HepG2 (cell line): Measurements from ENCODE around the gene UNG. TPM values are rescaled to one million over a fixed set of nuclear protein-coding genes. Genes with fewer than 3 reads are reported as not detected.

ENCODE experiments used
- AHDC1 ChIP-seq: sonication (generic); formaldehyde crosslinking; IDR thresholded peaks from 2 replicates; pipeline ENCODE4 v1.5.1; 2020; ENCODE audit warnings: mild to moderate bottlenecking, missing genetic modification reagents, borderline replicate concordance
- BRD4 ChIP-seq: sonication (generic); formaldehyde crosslinking; IDR thresholded peaks from 2 replicates; pipeline ENCODE4 v1.4.0; 2020; ENCODE audit warnings: missing genetic modification reagents
- EED ChIP-seq: sonication (generic); formaldehyde crosslinking; IDR thresholded peaks from 2 replicates; pipeline ENCODE4 v1.5.0; 2020; ENCODE audit warnings: mild to moderate bottlenecking, missing genetic modification reagents
- FOXK2 ChIP-seq: fragments of 450-650 bp; IDR thresholded peaks from 2 replicates; pipeline ENCODE4 v1.6.1; 2016
- GZF1 ChIP-seq: sonication (generic); formaldehyde crosslinking; IDR thresholded peaks from 2 replicates; pipeline ENCODE4 v1.5.1; 2020; ENCODE audit warnings: mild to moderate bottlenecking, missing genetic modification reagents
- HIVEP1 ChIP-seq: sonication (generic); formaldehyde crosslinking; IDR thresholded peaks from 2 replicates; pipeline ENCODE4 v1.4.0; 2020; ENCODE audit warnings: mild to moderate bottlenecking, missing genetic modification reagents
- KAT7 ChIP-seq: IDR thresholded peaks from 2 replicates; pipeline ENCODE4 v1.6.1; 2018; ENCODE audit warnings: borderline replicate concordance, missing compliant biosample characterization
- LRRFIP1 ChIP-seq: sonication (generic); formaldehyde crosslinking; conservative IDR thresholded peaks from 2 replicates; pipeline ENCODE4 v1.4.0; 2020; ENCODE audit warnings: missing genetic modification reagents
- MIER2 ChIP-seq: IDR thresholded peaks from 2 replicates; pipeline ENCODE4 v1.6.1; 2016; ENCODE audit warnings: missing biosample characterization, missing genetic modification reagents
- MXD1 ChIP-seq: sonication (generic); formaldehyde crosslinking; IDR thresholded peaks from 2 replicates; pipeline ENCODE4 v1.4.0; 2020; ENCODE audit warnings: mild to moderate bottlenecking, missing genetic modification reagents
- RBFOX2 ChIP-seq: fragments of 200-400 bp; formaldehyde crosslinking; IDR thresholded peaks from 2 replicates; pipeline ENCODE4 v1.6.1; 2017; ENCODE audit warnings: low read depth, mild to moderate bottlenecking, low read length
- SOX13 ChIP-seq, 3 experiments: fragments of 450-650 bp in 1 of 3; sonication (generic) in 1 of 3; formaldehyde crosslinking in 1 of 3; IDR thresholded peaks in 2 of 3; conservative IDR thresholded peaks in 1 of 3; 2 replicates each; pipeline versions ENCODE4 v1.5.0 to v1.6.1; 2016 to 2020; ENCODE audit warnings: antibody characterized with exemption in 1 of 3, mild to moderate bottlenecking in 1 of 3, missing compliant biosample characterization in 1 of 3, missing genetic modification reagents in 1 of 3, moderate library complexity in 1 of 3
- USF2 ChIP-seq, 2 experiments: sonication (generic) in 1 of 2; formaldehyde crosslinking in 1 of 2; IDR thresholded peaks; 2 replicates each; pipeline versions ENCODE4 v1.5.1 to v1.6.1; 2011 to 2020; ENCODE audit warnings: borderline replicate concordance in 1 of 2, low read depth in 1 of 2, low read length in 1 of 2, mild to moderate bottlenecking in 1 of 2, missing genetic modification reagents in 1 of 2, moderate library complexity in 1 of 2
- ZNF101 ChIP-seq: sonication (generic); formaldehyde crosslinking; IDR thresholded peaks from 2 replicates; pipeline ENCODE4 v1.4.0; 2020; ENCODE audit warnings: mild to moderate bottlenecking, low read depth, missing genetic modification reagents, borderline replicate concordance
- ZSCAN12 ChIP-seq: sonication (generic); formaldehyde crosslinking; IDR thresholded peaks from 2 replicates; pipeline ENCODE4 v1.9.0; 2021; ENCODE audit warnings: mild to moderate bottlenecking, missing genetic modification reagents
- ZSCAN30 ChIP-seq: sonication (generic); formaldehyde crosslinking; IDR thresholded peaks from 2 replicates; pipeline ENCODE4 v1.5.0; 2020; ENCODE audit warnings: mild to moderate bottlenecking, missing genetic modification reagents
- polyA plus RNA-seq, 8 experiments: library from polyadenylated mRNA; depleted of rRNA in 3 of 8; stranded (reverse) in 7 of 8; unstranded in 1 of 8; fragments of >200 nt; fragmentation: Illumina TruSeq in 4 of 8; extraction: Trizol in 4 of 8; gene quantifications; 2 replicates each; pipeline versions ENCODE4 v1.2.1 to v1.2.3, GENCODE V29; 2011 to 2016; ENCODE audit warnings: low read depth in 4 of 8, missing spikeins in 1 of 8, mixed read lengths in 1 of 8; ENCODE audit not compliant: insufficient read depth in 1 of 8
- total RNA-seq, 5 experiments: library from RNA; depleted of rRNA; stranded (reverse); fragments of >200 nt; fragmentation: Illumina TruSeq; extraction: Trizol; gene quantifications; 2 replicates each; pipeline ENCODE4 v1.2.3, GENCODE V29; 2016; ENCODE audit warnings: low read depth in 1 of 5

The UNG gene
- total and polyA plus RNA-seq, 2 of the 13 experiments (the other 11 are each of a cell fraction or from before 2014, with no cell fraction given) = 23.3 to 114 TPM

GRCh38 chr12:109115758-109116610, 18.6 kb downstream of the UNG start, which contains the start of gene ACACB (continued):
- TF ChIP-seq LRRFIP1 (CRISPR knock-in tag) (no peak), SOX13 (IDR thresholded peaks at IDR 0.05) (no peak), SOX13 (CRISPR knock-in tag; conservative IDR thresholded peaks at IDR 0.05 in 1 of 2, IDR thresholded peaks at IDR 0.05 in 1 of 2) (peak in 1 of 2 experiments; percentile 71; a peak in 2 of 4 replicates), ZSCAN12 (no peak), HIVEP1 (CRISPR knock-in tag) (0 out of 2 replicates have a peak, but pooled peaks have one; percentile 62), EED (CRISPR knock-in tag) (no peak), MIER2 (peak; percentile 67; the same call in 1 of the 2 replicates), MXD1 (CRISPR knock-in tag) (no peak), AHDC1 (CRISPR knock-in tag) (peak; percentile 39; the same call in 1 of the 2 replicates), BRD4 (CRISPR knock-in tag) (peak; percentile 83; the same call in 1 of the 2 replicates), ZSCAN30 (CRISPR knock-in tag) (no peak), GZF1 (CRISPR knock-in tag) (0 out of 2 replicates have a peak, but pooled peaks have one; percentile 65), ZNF101 (CRISPR knock-in tag) (peak; percentile 50; the same call in 1 of the 2 replicates), RBFOX2 (peak; percentile 32), FOXK2 (peak; percentile 13; the same call in 1 of the 2 replicates), USF2 (IDR thresholded peaks at IDR 0.05; ENCODE audit: low read depth, low read length) (no peak), USF2 (CRISPR knock-in tag; IDR thresholded peaks at IDR 0.05; ENCODE audit: borderline replicate concordance) (no peak), KAT7 (CRISPR knock-in tag) (peak; percentile 45; the same call in 1 of the 2 replicates)
